SU-DHL-6 (cell line): ENCODE results near the gene MTA3.

Experiments
- H2AFZ ChIP-seq: fragments of 200-600 bp; sonication (generic); 2 replicates; pipeline ENCODE4 v1.6.1; 2014; ENCODE audit warnings: low read depth, mild to moderate bottlenecking, moderate library complexity, mixed read lengths, antibody characterized with exemption, low read length; ENCODE audit not compliant: severe bottlenecking
- H3F3A ChIP-seq: fragments of 200-600 bp; shearing (Covaris generic); 2 replicates; pipeline ENCODE4 v1.6.0; 2016; ENCODE audit warnings: antibody characterized with exemption, mild to moderate bottlenecking; ENCODE audit not compliant: insufficient read depth
- H3K27ac ChIP-seq: fragments of 200-600 bp; sonication (generic); 2 replicates; pipeline ENCODE4 v1.5.1; 2016; ENCODE audit warnings: low read depth, mild to moderate bottlenecking, low read length, moderate library complexity, mixed read lengths
- H3K27me3 ChIP-seq: fragments of 200-600 bp; sonication (generic), shearing (Covaris generic); 2 replicates; pipeline ENCODE4 v1.6.0; 2014; ENCODE audit warnings: mild to moderate bottlenecking, low read length
- H3K36me3 ChIP-seq: fragments of 200-600 bp; sonication (generic); 2 replicates; pipeline ENCODE4 v1.6.1; 2014; ENCODE audit warnings: mild to moderate bottlenecking, low read length, mixed read lengths
- H3K4me2 ChIP-seq: fragments of 300-600, 200-600 bp; shearing (Covaris generic), sonication (generic); 2 replicates; pipeline ENCODE4 v1.6.0; 2014; ENCODE audit warnings: low read length, low read depth, mild to moderate bottlenecking; ENCODE audit not compliant: poor library complexity, severe bottlenecking
- H3K4me3 ChIP-seq: fragments of 200-600 bp; sonication (generic); 2 replicates; pipeline ENCODE4 v1.5.1; 2014; ENCODE audit warnings: antibody characterized with exemption, low read length, mild to moderate bottlenecking, mixed read lengths; ENCODE audit not compliant: insufficient read depth, poor library complexity, severe bottlenecking
- H3K79me2 ChIP-seq: fragments of 200-600 bp; sonication (generic); 2 replicates; pipeline ENCODE4 v1.6.1; 2014; ENCODE audit warnings: mild to moderate bottlenecking, low read length, moderate library complexity; ENCODE audit not compliant: insufficient read depth
- H3K9ac ChIP-seq: fragments of 200-600 bp; sonication (generic); 2 replicates; pipeline ENCODE4 v1.7.0; 2014; ENCODE audit warnings: mild to moderate bottlenecking, low read length
- H3K9me2 ChIP-seq: fragments of 200-600 bp; sonication (generic); replicated peaks from 2 replicates; pipeline ENCODE4 v1.6.1; 2014; ENCODE audit warnings: low read length; ENCODE audit not compliant: insufficient read depth
- H3K9me3 ChIP-seq: fragments of 200-600 bp; sonication (generic); 2 replicates; pipeline ENCODE4 v1.6.1; 2014; ENCODE audit warnings: low read length, mixed read lengths; ENCODE audit not compliant: insufficient read depth
- H4K20me1 ChIP-seq: fragments of 200-600 bp; sonication (generic); 2 replicates; pipeline ENCODE4 v1.6.1; 2014; ENCODE audit warnings: low read depth, mild to moderate bottlenecking, antibody characterized with exemption, low read length, moderate library complexity, mixed read lengths
- CTCF ChIP-seq: fragments of 200-600 bp; sonication (generic); IDR thresholded peaks from one replicate; pipeline ENCODE4 v1.5.1; 2017; ENCODE audit warnings: antibody characterized with exemption, mild to moderate bottlenecking, low read length, moderate library complexity; ENCODE audit not compliant: insufficient read depth, poor library complexity, severe bottlenecking
- EZH2phosphoT487 ChIP-seq: fragments of 200-600 bp; sonication (generic), shearing (Covaris generic); conservative IDR thresholded peaks from 2 replicates; pipeline ENCODE4 v1.6.1; 2018; ENCODE audit warnings: mild to moderate bottlenecking, antibody characterized with exemption, low read length, moderate library complexity, mixed read lengths

Gene MTA3

GRCh38 chr2:42787788-42788477 is 219.5 kb downstream of the MTA3 start:
- Histone ChIP-seq H3K36me3 (no peaks in the 10 kb centered on the region), H3K4me2 (no peak overlapping the region)

GRCh38 chr2:42788478-42788793 is 220.0 kb downstream of the MTA3 start:
- Histone ChIP-seq H3K79me2 (no peaks in the 10 kb centered on the region), H3K9ac (no peak overlapping the region), H3K4me3 (no peak overlapping the region), H3K27me3 (no peaks in the 10 kb centered on the region), H2AFZ (no peak overlapping the region), H3K9me3 (no peaks in the 10 kb centered on the region), H3K36me3 (no peaks in the 10 kb centered on the region), H3F3A (no peaks in the 10 kb centered on the region), H3K9me2 (no peaks in the 10 kb centered on the region), H4K20me1 (no peaks in the 10 kb centered on the region), H3K4me2 (no peak overlapping the region), H3K27ac (no peak overlapping the region)
- TF ChIP-seq CTCF, result no peak
- TF ChIP-seq EZH2phosphoT487, result no peak

More at GRCh38 chr2:42787788-42788477, 219.5 kb downstream of the MTA3 start:
- H4K20me1 ChIP-seq, result no peaks in the 10 kb centered on the region
- no peaks in the 10 kb centered on the region for H3K27me3 ChIP-seq
- no peaks in the 10 kb centered on the region for H3F3A ChIP-seq
- H3K9ac ChIP-seq, result no peak overlapping the region
- no peak for TF ChIP-seq CTCF
- no peak for TF ChIP-seq EZH2phosphoT487
- no peaks in the 10 kb centered on the region for H3K9me3 ChIP-seq
- no peak overlapping the region for H3K27ac ChIP-seq
- H3K9me2 ChIP-seq, result no peaks in the 10 kb centered on the region
- no peak overlapping the region for H2AFZ ChIP-seq
- no peaks in the 10 kb centered on the region for H3K79me2 ChIP-seq
- H3K4me3 ChIP-seq, result no peak overlapping the region

GRCh38 chr2:42788882-42789281 is 220.4 kb downstream of the MTA3 start:
- Histone ChIP-seq H3F3A (no peaks in the 10 kb centered on the region), H3K27ac (no peak overlapping the region), H3K9me2 (no peaks in the 10 kb centered on the region), H3K9me3 (no peaks in the 10 kb centered on the region), H3K4me3 (no peak overlapping the region), H3K27me3 (no peaks in the 10 kb centered on the region), H3K9ac (no peak overlapping the region), H4K20me1 (no peaks in the 10 kb centered on the region), H3K79me2 (no peaks in the 10 kb centered on the region), H3K36me3 (no peaks in the 10 kb centered on the region), H2AFZ (no peak overlapping the region), H3K4me2 (no peak overlapping the region)
- TF ChIP-seq EZH2phosphoT487 (no peak), CTCF (no peak)
